T-helper 17 cell (primary cell): ENCODE results near the gene HSPB9. TPM values are rescaled to one million over a fixed set of nuclear protein-coding genes. Genes with fewer than 3 reads are reported as not detected.
A peak's percentile ranks its signal among the peaks of the same experiment; 100 is the strongest.

Source experiments
- ATAC-seq: fragments of 150-1000 bp; cut with Tn5 transposase; 2 replicates; pipeline ENCODE4 v1.10.0; 2021; ENCODE audit warnings: mild to moderate bottlenecking, moderate library complexity
- DNase-seq, 3 donors: peaks; one replicate each; pipeline versions ENCODE4 v3.0.0 to v3.0.0-alpha.2; 2020 to 2021
- H3K9me3 ChIP-seq: one replicate; pipeline ENCODE4 v1.7.0; 2013; ENCODE audit warnings: low read length, mild to moderate bottlenecking; ENCODE audit not compliant: control insufficient read depth, poor library complexity, severe bottlenecking
- H3K27ac Mint-ChIP-seq: one replicate; pipeline ENCODE4 v1.8.0; 2022; ENCODE audit warnings: mild to moderate bottlenecking, moderate library complexity, mixed read lengths
- H3K27me3 Mint-ChIP-seq: one replicate; pipeline ENCODE4 v1.8.0; 2022; ENCODE audit warnings: mixed read lengths
- H3K36me3 Mint-ChIP-seq: one replicate; pipeline ENCODE4 v1.8.0; 2022; ENCODE audit warnings: low read depth, mixed read lengths
- H3K4me1 Mint-ChIP-seq: one replicate; pipeline ENCODE4 v1.8.0; 2022; ENCODE audit warnings: mild to moderate bottlenecking, mixed read lengths
- H3K4me3 Mint-ChIP-seq: one replicate; pipeline ENCODE4 v1.8.0; 2022; ENCODE audit warnings: mild to moderate bottlenecking, moderate library complexity, mixed read lengths
- total RNA-seq, 4 donors: library from RNA in 2 of 4; stranded (reverse) in 2 of 4; gene quantifications; one replicate each; pipeline ENCODE4 v1.2.3 and lab custom pipeline; 2022 to 2026

Gene HSPB9, protein sequence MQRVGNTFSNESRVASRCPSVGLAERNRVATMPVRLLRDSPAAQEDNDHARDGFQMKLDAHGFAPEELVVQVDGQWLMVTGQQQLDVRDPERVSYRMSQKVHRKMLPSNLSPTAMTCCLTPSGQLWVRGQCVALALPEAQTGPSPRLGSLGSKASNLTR
- total RNA-seq = not detected
- total RNA-seq (lab: John Stamatoyannopoulos, UW) = 0 reads per million in 2 donors

DNA sequence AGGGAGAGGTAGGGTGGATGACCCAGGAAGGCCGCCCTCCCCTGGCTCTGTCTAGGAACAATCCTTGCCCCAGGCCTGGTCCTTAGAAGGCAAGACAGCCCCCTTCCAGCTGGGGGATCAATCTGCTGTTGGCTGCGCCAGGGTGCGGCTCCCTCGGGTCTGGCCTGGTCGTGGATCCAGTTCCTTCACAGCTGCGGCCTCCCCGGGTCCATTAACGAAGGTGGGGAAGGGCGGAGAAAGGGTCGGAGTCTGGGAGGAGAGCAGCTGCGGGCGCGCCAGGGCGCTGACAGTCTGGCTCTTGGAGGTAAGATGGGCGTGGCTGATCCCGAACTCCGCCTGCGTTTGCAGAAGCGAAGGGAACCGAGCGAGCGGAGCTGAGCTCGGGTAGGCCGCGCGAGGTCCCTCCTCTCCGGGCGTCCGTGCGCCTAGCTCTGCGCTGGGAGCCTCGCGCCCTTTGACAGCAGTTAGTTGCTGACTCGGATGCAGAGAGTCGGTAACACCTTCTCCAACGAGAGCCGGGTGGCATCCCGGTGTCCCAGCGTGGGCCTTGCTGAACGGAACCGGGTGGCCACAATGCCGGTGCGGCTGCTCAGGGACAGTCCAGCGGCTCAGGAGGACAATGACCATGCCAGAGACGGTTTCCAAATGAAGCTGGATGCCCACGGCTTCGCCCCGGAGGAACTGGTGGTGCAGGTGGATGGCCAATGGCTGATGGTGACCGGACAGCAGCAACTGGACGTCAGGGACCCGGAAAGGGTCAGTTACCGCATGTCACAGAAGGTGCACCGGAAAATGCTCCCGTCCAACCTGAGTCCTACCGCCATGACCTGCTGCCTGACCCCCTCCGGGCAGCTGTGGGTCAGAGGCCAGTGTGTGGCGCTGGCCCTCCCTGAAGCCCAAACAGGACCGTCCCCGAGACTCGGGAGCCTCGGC lies at the start of gene HSPB9:
HSPB9 (plus strand) TSS at position 434 of the 933 bp plus-strand sequence; CDS start at position 481, 47 bp downstream.
- peak within 1 kb of the TSS; percentile 37 for H3K27ac Mint-ChIP-seq
- no peak for DNase-seq
- H3K36me3 Mint-ChIP-seq = no peaks in the 10 kb centered on the region

DNA sequence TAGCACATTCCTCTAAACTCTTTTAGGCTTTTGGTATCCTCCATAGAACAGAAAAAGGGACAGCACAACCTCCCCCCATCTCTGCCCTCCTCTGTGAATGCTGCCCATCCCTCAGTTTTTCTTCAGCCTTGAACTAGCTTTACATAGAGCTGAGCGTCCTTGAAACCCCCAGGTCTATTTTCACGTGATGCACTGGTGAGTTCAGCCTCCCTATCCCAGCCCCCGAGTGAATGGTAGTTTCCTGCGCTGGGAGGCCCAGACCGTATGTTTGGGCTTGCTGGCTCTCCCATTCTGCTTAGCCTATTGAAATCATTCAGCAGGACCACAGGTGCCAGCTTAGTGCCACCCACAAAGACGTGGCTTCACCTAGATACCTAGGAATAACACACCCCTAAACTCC lies 46.8 kb upstream of the HSPB9 start:
- DNase-seq (no peak), ATAC-seq (no peak)
- Mint-ChIP-seq H3K4me1 (no peaks in the 10 kb centered on the region), H3K4me3 (no peak overlapping the region), H3K27ac (peak overlapping the region; percentile 78), H3K27me3 (peaks cover 32% of the 10 kb centered on the region), H3K36me3 (no peaks in the 10 kb centered on the region)
- H3K9me3 ChIP-seq = no peaks in the 10 kb centered on the region

More for the DNA sequence above, at the start of gene HSPB9:
- peak within 1 kb of the TSS; percentile 82 for H3K4me3 Mint-ChIP-seq
- peaks cover 15% of the 10 kb centered on the region for H3K4me1 Mint-ChIP-seq
- no peaks in the 10 kb centered on the region for H3K27me3 Mint-ChIP-seq
- no peak for ATAC-seq
- no peaks in the 10 kb centered on the region for H3K9me3 ChIP-seq

GRCh38 chr17:42076797-42077559 lies 45.6 kb upstream of the HSPB9 start:
- Mint-ChIP-seq H3K27me3 (peaks cover 21% of the 10 kb centered on the region), H3K27ac (no peak overlapping the region), H3K4me1 (no peaks in the 10 kb centered on the region), H3K36me3 (no peaks in the 10 kb centered on the region), H3K4me3 (no peak overlapping the region)
- ATAC-seq (no peak), DNase-seq (no peak)
- no peaks in the 10 kb centered on the region for H3K9me3 ChIP-seq

DNA sequence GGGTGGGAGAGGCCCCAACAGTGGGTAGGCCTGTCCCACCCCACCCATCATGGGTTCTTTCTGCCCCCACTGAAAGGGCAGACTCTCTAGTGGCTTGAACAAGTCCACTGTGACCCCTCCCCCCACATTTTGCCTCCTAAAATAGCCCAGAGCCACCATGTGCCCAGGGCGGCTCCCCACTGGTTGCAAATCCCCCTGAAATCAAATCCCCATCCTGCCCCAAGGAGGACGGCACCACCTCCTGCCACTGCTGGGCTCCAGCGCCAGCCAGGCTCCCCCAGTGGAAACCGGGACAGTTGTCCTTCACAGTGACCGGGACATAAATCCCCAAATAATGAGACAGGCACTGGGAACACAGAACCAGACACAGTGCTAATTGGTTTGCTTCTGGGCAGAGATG lies 44.8 kb upstream of the HSPB9 start:
- H3K4me3 Mint-ChIP-seq = no peak overlapping the region
- no peak for DNase-seq
- peaks cover 21% of the 10 kb centered on the region for H3K27me3 Mint-ChIP-seq
- ATAC-seq = no peak
- no peak overlapping the region for H3K27ac Mint-ChIP-seq
- H3K4me1 Mint-ChIP-seq = no peaks in the 10 kb centered on the region
- H3K36me3 Mint-ChIP-seq = no peaks in the 10 kb centered on the region
- H3K9me3 ChIP-seq = no peaks in the 10 kb centered on the region

DNA sequence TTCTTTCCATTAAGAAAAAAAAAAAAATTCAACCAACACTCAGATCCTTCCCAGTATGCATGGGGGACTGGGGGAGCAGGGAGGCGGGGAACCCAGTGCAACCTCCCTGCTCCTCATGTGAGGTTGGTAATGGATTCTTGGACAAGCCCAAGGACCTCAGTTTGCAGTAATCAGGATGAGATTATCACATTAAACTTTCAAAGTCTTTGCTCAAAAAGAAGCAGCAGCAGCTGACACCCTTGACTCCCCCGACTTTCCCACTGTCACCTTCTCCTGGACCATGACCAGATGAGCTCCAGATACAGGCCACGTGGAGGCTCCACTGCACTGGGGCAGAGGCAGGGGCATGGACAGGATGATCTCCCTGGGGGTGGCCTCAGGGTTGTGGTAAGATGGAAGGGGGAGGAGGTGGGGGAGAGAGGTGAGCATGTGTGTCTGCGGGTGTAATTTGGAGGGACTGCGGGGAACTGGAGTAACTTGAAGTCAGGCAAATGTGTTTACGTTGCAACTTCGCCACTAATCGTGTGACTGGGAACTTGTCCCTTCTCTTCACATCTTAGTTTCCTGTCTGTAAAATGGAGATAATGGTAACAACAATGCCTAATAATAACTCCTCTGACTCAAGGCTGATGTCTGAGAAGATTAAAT lies 44.1 kb upstream of the HSPB9 start:
- Mint-ChIP-seq H3K27ac (no peak overlapping the region), H3K4me1 (no peaks in the 10 kb centered on the region), H3K4me3 (no peak overlapping the region), H3K36me3 (no peaks in the 10 kb centered on the region), H3K27me3 (peaks cover 13% of the 10 kb centered on the region)
- ATAC-seq = no peak
- no peaks in the 10 kb centered on the region for H3K9me3 ChIP-seq
- no peak for DNase-seq

DNA sequence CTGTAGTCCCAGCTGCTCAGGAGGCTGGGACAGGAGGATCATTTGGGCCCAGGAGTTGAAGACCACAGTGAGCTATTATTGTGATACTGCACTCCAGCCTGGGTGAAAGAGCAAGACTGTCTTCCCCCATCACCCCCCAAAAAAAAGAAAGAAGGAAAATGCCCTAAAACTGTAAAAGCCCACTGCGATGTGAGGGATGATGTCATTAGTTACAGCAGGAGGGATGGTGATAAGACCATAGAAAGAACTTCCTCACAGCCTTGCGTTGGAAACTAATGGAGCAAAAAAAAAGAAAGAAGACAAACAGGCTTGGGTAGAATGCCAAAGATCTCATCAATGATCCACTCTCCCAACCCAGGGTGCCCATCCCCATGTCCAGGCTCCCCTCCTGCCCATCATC lies 43.1 kb upstream of the HSPB9 start:
- DNase-seq (no peak), ATAC-seq (no peak)
- H3K4me1 Mint-ChIP-seq = no peaks in the 10 kb centered on the region
- no peaks in the 10 kb centered on the region for H3K9me3 ChIP-seq
- H3K36me3 Mint-ChIP-seq = no peaks in the 10 kb centered on the region
- no peak overlapping the region for H3K27ac Mint-ChIP-seq
- H3K27me3 Mint-ChIP-seq = peaks cover 6% of the 10 kb centered on the region
- H3K4me3 Mint-ChIP-seq = no peak overlapping the region

GRCh38 chr17:42081516-42082129 lies 41.0 kb upstream of the HSPB9 start:
- Mint-ChIP-seq H3K27me3 (no peaks in the 10 kb centered on the region), H3K36me3 (no peaks in the 10 kb centered on the region), H3K27ac (no peak overlapping the region), H3K4me1 (no peaks in the 10 kb centered on the region), H3K4me3 (no peak overlapping the region)
- ATAC-seq = no peak
- no peaks in the 10 kb centered on the region for H3K9me3 ChIP-seq
- DNase-seq = no peak

DNA sequence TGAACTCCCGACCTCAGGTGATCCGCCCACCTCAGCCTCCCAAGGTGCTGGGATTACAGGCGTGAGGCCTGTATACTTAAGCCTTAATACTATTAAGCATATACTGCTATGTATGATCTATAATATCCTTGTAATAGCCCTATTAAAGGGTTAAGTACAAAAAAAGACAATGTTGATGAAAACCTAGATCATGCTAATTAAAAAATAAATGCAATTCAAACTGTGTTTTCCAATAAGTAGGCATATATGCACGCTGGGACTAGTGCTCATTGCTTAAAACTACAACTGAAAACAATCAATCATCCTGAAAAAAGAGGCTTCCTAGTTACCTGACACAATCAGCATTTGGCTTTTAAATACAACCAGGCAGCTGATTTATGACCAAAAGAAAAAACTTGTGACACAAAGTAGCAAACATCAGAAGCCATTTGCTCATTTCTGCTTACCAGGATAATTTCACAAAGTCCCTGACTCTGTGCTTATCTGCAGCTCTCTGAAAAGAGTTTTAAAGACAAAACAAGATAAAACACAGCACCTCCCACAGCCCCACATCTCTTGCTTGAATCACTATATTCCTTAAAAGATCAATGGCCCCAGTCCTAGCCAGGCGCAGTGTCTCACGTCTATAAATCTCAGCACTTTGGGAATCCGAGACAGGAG lies 35.4 kb upstream of the HSPB9 start:
- no peak overlapping the region for H3K27ac Mint-ChIP-seq
- no peak overlapping the region for H3K4me3 Mint-ChIP-seq
- DNase-seq (no peak), ATAC-seq (no peak)
- peaks cover 8% of the 10 kb centered on the region for H3K27me3 Mint-ChIP-seq
- no peaks in the 10 kb centered on the region for H3K36me3 Mint-ChIP-seq
- no peaks in the 10 kb centered on the region for H3K4me1 Mint-ChIP-seq
- no peaks in the 10 kb centered on the region for H3K9me3 ChIP-seq

- ATAC-seq = no peak
These were observed 34.6 kb upstream of the HSPB9 start for GRCh38 chr17:42087736-42088705.

GRCh38 chr17:42088736-42089135 lies 33.9 kb upstream of the HSPB9 start:
- no peak overlapping the region for H3K4me3 Mint-ChIP-seq
- no peak overlapping the region for H3K27ac Mint-ChIP-seq
- DNase-seq (no peak), ATAC-seq (no peak)
- H3K36me3 Mint-ChIP-seq = no peaks in the 10 kb centered on the region
- no peaks in the 10 kb centered on the region for H3K4me1 Mint-ChIP-seq
- H3K27me3 Mint-ChIP-seq = peaks cover 9% of the 10 kb centered on the region
- H3K9me3 ChIP-seq = no peaks in the 10 kb centered on the region

More at GRCh38 chr17:42087736-42088705, 34.6 kb upstream of the HSPB9 start:
- Mint-ChIP-seq H3K27me3 (peaks cover 8% of the 10 kb centered on the region), H3K4me1 (no peaks in the 10 kb centered on the region), H3K27ac (no peak overlapping the region), H3K4me3 (no peak overlapping the region), H3K36me3 (no peaks in the 10 kb centered on the region)
- H3K9me3 ChIP-seq = no peaks in the 10 kb centered on the region
- no peak for DNase-seq

- ATAC-seq (no peak), DNase-seq (no peak)
- H3K36me3 Mint-ChIP-seq = peaks cover 2% of the 10 kb centered on the region
- no peaks in the 10 kb centered on the region for H3K9me3 ChIP-seq
- no peak overlapping the region for H3K4me3 Mint-ChIP-seq
- peaks cover 6% of the 10 kb centered on the region for H3K4me1 Mint-ChIP-seq
- H3K27ac Mint-ChIP-seq = no peak overlapping the region
- H3K27me3 Mint-ChIP-seq = peaks cover 18% of the 10 kb centered on the region
These were observed 31.4 kb upstream of the HSPB9 start for GRCh38 chr17:42090964-42091790.
